CD4-positive, alpha-beta T cell (primary cell): Measurements from ENCODE around the gene GPX4. TPM values are rescaled to one million over a fixed set of nuclear protein-coding genes. Genes with fewer than 3 reads are reported as not detected.

Experiments
- ATAC-seq: fragments of 200-7000 bp; cut with Tn5 transposase; one replicate; pipeline ENCODE4 v1.10.0; 2022; ENCODE audit warnings: mild to moderate bottlenecking; ENCODE audit not compliant: poor library complexity
- CTCF ChIA-PET: fragments of 350-600 bp; sonication (Branson Sonifier 250); formaldehyde crosslinking; loops from one replicate; lab custom pipeline; 2021; ENCODE audit warnings: antibody characterized with exemption, inconsistent platforms; lab: Charles Lee
- POLR2A ChIA-PET: fragments of 350-600 bp; sonication (Branson Sonifier 250); formaldehyde crosslinking; loops from one replicate; lab custom pipeline; 2021; ENCODE audit warnings: antibody characterized with exemption, inconsistent platforms; lab: Charles Lee
- DNase-seq, 14 experiments: peaks; one replicate each; pipeline ENCODE4 v3.0.0-alpha.2; 2013 to 2020; ENCODE audit warnings: mixed read lengths in 2 of 14
- H3K27ac ChIP-seq, 2 donors: one replicate each; pipeline versions ENCODE4 v1.5.1 to v1.7.0; 2013; ENCODE audit warnings: low read length in 2 of 2, low read depth in 1 of 2, mild to moderate bottlenecking in 1 of 2
- H3K27me3 ChIP-seq, 2 experiments: 1 replicate in 1 of 2; 2 replicates in 1 of 2; pipeline versions ENCODE4 v1.6.1 to v1.7.0; 2013; ENCODE audit warnings: low read length in 2 of 2, control low read depth in 1 of 2, mild to moderate bottlenecking in 1 of 2, moderate library complexity in 1 of 2; ENCODE audit not compliant: insufficient read depth in 2 of 2, control insufficient read depth in 1 of 2
- H3K36me3 ChIP-seq: one replicate; pipeline ENCODE4 v1.6.1; 2013; ENCODE audit warnings: low read length, control low read depth; ENCODE audit not compliant: insufficient read depth
- H3K4me1 ChIP-seq: one replicate; pipeline ENCODE4 v1.6.1; 2013; ENCODE audit warnings: low read length, control low read depth; ENCODE audit not compliant: insufficient read depth
- H3K4me3 ChIP-seq: one replicate; pipeline ENCODE4 v1.5.1; 2013; ENCODE audit warnings: mild to moderate bottlenecking, low read length, moderate library complexity
- H3K9me3 ChIP-seq, 2 experiments: 1 replicate in 1 of 2; 2 replicates in 1 of 2; pipeline versions ENCODE4 v1.6.1 to v1.7.0; 2013; ENCODE audit warnings: low read length in 2 of 2, mild to moderate bottlenecking in 2 of 2, control low read depth in 1 of 2, moderate library complexity in 1 of 2; ENCODE audit not compliant: control insufficient read depth in 1 of 2, insufficient read depth in 1 of 2
- H3K27ac Mint-ChIP-seq: one replicate; pipeline ENCODE4 v1.8.0; 2020; ENCODE audit warnings: mixed read lengths
- H3K27me3 Mint-ChIP-seq: one replicate; pipeline ENCODE4 v1.8.0; 2021; ENCODE audit warnings: mixed read lengths
- H3K36me3 Mint-ChIP-seq: one replicate; pipeline ENCODE4 v1.8.0; 2021; ENCODE audit warnings: low read depth, mixed read lengths
- H3K4me1 Mint-ChIP-seq: one replicate; pipeline ENCODE4 v1.8.0; 2021; ENCODE audit warnings: low read depth, mixed read lengths
- H3K4me3 Mint-ChIP-seq: one replicate; pipeline ENCODE4 v1.8.0; 2020; ENCODE audit warnings: mild to moderate bottlenecking, mixed read lengths
- H3K9me3 Mint-ChIP-seq: one replicate; pipeline ENCODE4 v1.8.0; 2020; ENCODE audit warnings: mixed read lengths
- CTCF ChIP-seq: fragments of 200-600 bp; IDR thresholded peaks from one replicate; pipeline ENCODE4 v1.8.0; 2022; ENCODE audit warnings: antibody characterized with exemption, mild to moderate bottlenecking
- intact Hi-C, 2 experiments: fragments of 100-400 bp; cut with DNase I in 1 of 2; cut with micrococcal nuclease in 1 of 2; formaldehyde crosslinking; loops; one replicate each; pipeline versions ENCODE4 v1.15.1 to v1.9.0; 2023 to 2025; cut with DNase I, micrococcal nuclease
- total RNA-seq, 174 experiments: library from RNA in 2 of 174; stranded (reverse) in 2 of 174; gene quantifications; one replicate each; pipeline ENCODE4 v1.2.3 and lab custom pipeline; 2021 to 2026

Gene GPX4
- total RNA-seq, 2 experiments from 2014 or later: 174 to 175 TPM

- Mint-ChIP-seq H3K36me3 (peaks cover 28% of the 10 kb centered on the region), H3K4me1 (no peaks in the 10 kb centered on the region), H3K27ac (no peak overlapping the region), H3K27me3 (no peaks in the 10 kb centered on the region), H3K4me3 (no peak overlapping the region), H3K9me3 (no peaks in the 10 kb centered on the region)
- ATAC-seq: no peak
- DNase-seq: peak in 1 of 14 experiments; percentile 6
- POLR2A ChIA-PET: interaction anchor here (0.9 kb wide), 3 partner anchors 15 to 77 kb away, joined by 3 to 4 read pairs (median 3); no protein-coding TSS in a partner anchor
- CTCF ChIA-PET: no interaction called here
- no peaks in the 10 kb centered on the region for H3K27me3 ChIP-seq
- peaks cover 82% of the 10 kb centered on the region for H3K36me3 ChIP-seq
- H3K27ac ChIP-seq: no peak overlapping the region
- TF ChIP-seq CTCF: no peak
- H3K9me3 ChIP-seq: no peaks in the 10 kb centered on the region
- no peak overlapping the region for H3K4me3 ChIP-seq
- H3K4me1 ChIP-seq: peaks cover 16% of the 10 kb centered on the region
- intact Hi-C loops: no loop called here
Measured at GRCh38 chr19:1115646-1116420, 12.0 kb downstream of the GPX4 start.

GRCh38 chr19:1116726-1117581 is 13.2 kb downstream of the GPX4 start:
- no peak overlapping the region for H3K27ac ChIP-seq
- TF ChIP-seq CTCF: no peak
- H3K4me3 ChIP-seq: no peak overlapping the region
- intact Hi-C loops: no loop called here
- ChIA-PET CTCF (no interaction called here), POLR2A (interaction anchor here (0.9 kb wide), 2 partner anchors 14 to 58 kb away, joined by 3 read pairs; no protein-coding TSS in a partner anchor)
- Mint-ChIP-seq H3K36me3 (peaks cover 38% of the 10 kb centered on the region), H3K4me1 (no peaks in the 10 kb centered on the region), H3K27ac (no peak overlapping the region), H3K9me3 (no peaks in the 10 kb centered on the region), H3K27me3 (no peaks in the 10 kb centered on the region), H3K4me3 (no peak overlapping the region)
- peaks cover 16% of the 10 kb centered on the region for H3K4me1 ChIP-seq
- H3K36me3 ChIP-seq: peaks cover 88% of the 10 kb centered on the region
- no peaks in the 10 kb centered on the region for H3K27me3 ChIP-seq
- ATAC-seq (no peak), DNase-seq (no peak)
- H3K9me3 ChIP-seq: no peaks in the 10 kb centered on the region

- CTCF ChIA-PET: no interaction called here
- H3K27me3 ChIP-seq: no peaks in the 10 kb centered on the region
- POLR2A ChIA-PET: no interaction called here
- H3K27me3 Mint-ChIP-seq: no peaks in the 10 kb centered on the region
- peaks cover 89% of the 10 kb centered on the region for H3K36me3 ChIP-seq
- ATAC-seq: no peak
- no peak for TF ChIP-seq CTCF
- no peaks in the 10 kb centered on the region for H3K9me3 ChIP-seq
- no peak overlapping the region for H3K4me3 Mint-ChIP-seq
- no peak overlapping the region for H3K27ac Mint-ChIP-seq
- H3K9me3 Mint-ChIP-seq: no peaks in the 10 kb centered on the region
- H3K36me3 Mint-ChIP-seq: peaks cover 41% of the 10 kb centered on the region
- H3K27ac ChIP-seq: no peak overlapping the region
- no peak for DNase-seq
- peaks cover 15% of the 10 kb centered on the region for H3K4me1 ChIP-seq
- intact Hi-C loops: no loop called here
- no peak overlapping the region for H3K4me3 ChIP-seq
- no peaks in the 10 kb centered on the region for H3K4me1 Mint-ChIP-seq
Measured at GRCh38 chr19:1117654-1118053, 13.9 kb downstream of the GPX4 start.
